Loucy (cell line): ENCODE data around the gene ZIC1.

Source experiments
- H2AFZ ChIP-seq: fragments of 200-600 bp; sonication (generic); 2 replicates; pipeline ENCODE4 v1.6.0; 2016; ENCODE audit warnings: antibody characterized with exemption, mild to moderate bottlenecking, low read length, moderate library complexity
- H3F3A ChIP-seq: fragments of 200-600 bp; 2 replicates; pipeline ENCODE4 v1.6.0; 2016; ENCODE audit warnings: antibody characterized with exemption, low read depth, mild to moderate bottlenecking
- H3K27me3 ChIP-seq: fragments of 200-600 bp; sonication (generic); 2 replicates; pipeline ENCODE4 v1.6.1; 2014; ENCODE audit warnings: low read length, mild to moderate bottlenecking; ENCODE audit not compliant: insufficient read depth, poor library complexity, severe bottlenecking
- H3K36me3 ChIP-seq: fragments of 200-600 bp; sonication (generic); 2 replicates; pipeline ENCODE4 v1.6.1; 2016; ENCODE audit warnings: low read length; ENCODE audit not compliant: insufficient read depth
- H3K4me1 ChIP-seq: fragments of 200-600 bp; sonication (generic); 2 replicates; pipeline ENCODE4 v1.5.1; 2014; ENCODE audit warnings: low read length, mild to moderate bottlenecking; ENCODE audit not compliant: insufficient read depth, poor library complexity, severe bottlenecking
- H3K4me2 ChIP-seq: fragments of 200-600 bp; sonication (generic); 2 replicates; pipeline ENCODE4 v1.6.0; 2014; ENCODE audit warnings: antibody characterized with exemption, low read length, low read depth, mild to moderate bottlenecking; ENCODE audit not compliant: poor library complexity, severe bottlenecking
- H3K4me3 ChIP-seq: fragments of 200-600 bp; sonication (generic); 2 replicates; pipeline ENCODE4 v1.5.1; 2014; ENCODE audit warnings: low read length, mild to moderate bottlenecking, mixed read lengths; ENCODE audit not compliant: poor library complexity, severe bottlenecking
- H3K79me2 ChIP-seq: fragments of 200-600 bp; sonication (generic); 2 replicates; pipeline ENCODE4 v1.6.1; 2014; ENCODE audit warnings: low read length; ENCODE audit not compliant: insufficient read depth
- H3K9ac ChIP-seq: fragments of 200-600 bp; sonication (generic); 2 replicates; pipeline ENCODE4 v1.6.0; 2014; ENCODE audit warnings: mild to moderate bottlenecking, low read depth, low read length, moderate library complexity; ENCODE audit not compliant: poor library complexity, severe bottlenecking
- H3K9me2 ChIP-seq: fragments of 200-600 bp; sonication (generic); replicated peaks from 2 replicates; pipeline ENCODE4 v1.6.1; 2016; ENCODE audit warnings: low read depth, low read length, mixed read lengths
- H3K9me3 ChIP-seq: fragments of 200-600 bp; sonication (generic); 2 replicates; pipeline ENCODE4 v1.6.1; 2014; ENCODE audit warnings: mild to moderate bottlenecking, antibody characterized with exemption, low read length, low read depth; ENCODE audit not compliant: insufficient read depth
- H4K20me1 ChIP-seq: fragments of 200-600 bp; sonication (generic); 2 replicates; pipeline ENCODE4 v1.6.0; 2014; ENCODE audit warnings: antibody characterized with exemption, low read length, mild to moderate bottlenecking; ENCODE audit not compliant: insufficient read depth, poor library complexity, severe bottlenecking
- EZH2phosphoT487 ChIP-seq: fragments of 200-600 bp; IDR thresholded peaks from 2 replicates; pipeline ENCODE4 v1.6.1; 2018; ENCODE audit warnings: antibody characterized with exemption, mild to moderate bottlenecking, moderate library complexity, borderline replicate concordance
- TF ChIP-seq, protein P1 (sequence below): fragments of 200-600 bp; sonication (generic); conservative IDR thresholded peaks from 2 replicates; pipeline ENCODE4 v1.5.1; 2014; ENCODE audit warnings: mild to moderate bottlenecking, antibody characterized with exemption, low read length

Gene ZIC1

DNA sequence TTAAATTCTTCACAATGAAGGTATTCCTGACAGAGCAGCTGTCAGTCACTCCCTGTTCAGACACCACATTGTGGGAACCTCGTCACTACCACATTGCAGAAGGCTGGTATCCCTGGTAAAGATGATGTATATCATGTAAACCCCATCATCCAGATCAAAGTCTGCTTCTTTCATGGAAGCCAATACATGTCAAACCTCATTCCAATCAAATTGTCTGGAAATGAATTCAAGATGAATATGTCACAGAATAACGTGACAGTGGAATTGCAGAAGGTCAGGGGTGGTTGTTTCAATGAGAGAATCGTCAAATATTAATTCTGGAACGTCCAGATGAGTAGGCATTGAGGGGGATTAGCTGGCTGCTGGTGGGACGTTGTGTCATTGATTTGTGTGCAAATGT, 7.0 kb upstream of the ZIC1 start:
- H3K4me3 ChIP-seq = no peak overlapping the region
- no peak overlapping the region for H2AFZ ChIP-seq
- H4K20me1 ChIP-seq = no peaks in the 10 kb centered on the region
- H3K9me2 ChIP-seq = no peaks in the 10 kb centered on the region
- peaks cover 5% of the 10 kb centered on the region for H3K27me3 ChIP-seq
- H3K4me1 ChIP-seq = peaks cover 7% of the 10 kb centered on the region
- H3K79me2 ChIP-seq = no peaks in the 10 kb centered on the region
- H3K9me3 ChIP-seq = no peaks in the 10 kb centered on the region
- no peaks in the 10 kb centered on the region for H3F3A ChIP-seq
- no peak overlapping the region for H3K9ac ChIP-seq
- TF ChIP-seq, protein P1, sequence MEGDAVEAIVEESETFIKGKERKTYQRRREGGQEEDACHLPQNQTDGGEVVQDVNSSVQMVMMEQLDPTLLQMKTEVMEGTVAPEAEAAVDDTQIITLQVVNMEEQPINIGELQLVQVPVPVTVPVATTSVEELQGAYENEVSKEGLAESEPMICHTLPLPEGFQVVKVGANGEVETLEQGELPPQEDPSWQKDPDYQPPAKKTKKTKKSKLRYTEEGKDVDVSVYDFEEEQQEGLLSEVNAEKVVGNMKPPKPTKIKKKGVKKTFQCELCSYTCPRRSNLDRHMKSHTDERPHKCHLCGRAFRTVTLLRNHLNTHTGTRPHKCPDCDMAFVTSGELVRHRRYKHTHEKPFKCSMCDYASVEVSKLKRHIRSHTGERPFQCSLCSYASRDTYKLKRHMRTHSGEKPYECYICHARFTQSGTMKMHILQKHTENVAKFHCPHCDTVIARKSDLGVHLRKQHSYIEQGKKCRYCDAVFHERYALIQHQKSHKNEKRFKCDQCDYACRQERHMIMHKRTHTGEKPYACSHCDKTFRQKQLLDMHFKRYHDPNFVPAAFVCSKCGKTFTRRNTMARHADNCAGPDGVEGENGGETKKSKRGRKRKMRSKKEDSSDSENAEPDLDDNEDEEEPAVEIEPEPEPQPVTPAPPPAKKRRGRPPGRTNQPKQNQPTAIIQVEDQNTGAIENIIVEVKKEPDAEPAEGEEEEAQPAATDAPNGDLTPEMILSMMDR = no peak
- no peak for TF ChIP-seq EZH2phosphoT487
- H3K4me2 ChIP-seq = no peak overlapping the region
- H3K36me3 ChIP-seq = no peaks in the 10 kb centered on the region

DNA sequence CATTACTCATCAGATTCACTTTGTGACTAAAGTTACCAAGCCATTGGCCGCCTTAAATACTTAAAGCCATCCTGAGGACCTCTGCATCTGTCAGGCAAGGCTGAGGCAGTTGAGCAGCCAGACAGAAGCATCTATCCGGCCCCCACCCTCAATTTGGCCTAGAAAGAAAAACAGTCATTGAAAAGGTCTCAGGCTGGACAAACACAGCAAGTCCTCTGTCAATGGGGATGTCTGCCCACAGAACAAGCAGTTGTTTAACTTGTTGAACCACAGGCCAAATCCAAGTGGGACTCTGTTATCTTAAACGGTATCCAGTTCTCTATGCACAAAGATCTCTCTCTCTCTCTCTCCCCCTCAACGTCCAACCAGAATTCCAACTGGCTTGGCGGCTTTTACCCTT, 5.7 kb upstream of the ZIC1 start:
- Histone ChIP-seq H3K9me3 (no peaks in the 10 kb centered on the region), H4K20me1 (no peaks in the 10 kb centered on the region), H3K36me3 (no peaks in the 10 kb centered on the region), H3K9me2 (no peaks in the 10 kb centered on the region), H3K27me3 (peaks cover 6% of the 10 kb centered on the region), H2AFZ (no peak overlapping the region), H3K4me2 (no peak overlapping the region), H3F3A (no peaks in the 10 kb centered on the region), H3K9ac (no peak overlapping the region), H3K79me2 (no peaks in the 10 kb centered on the region), H3K4me3 (no peak overlapping the region), H3K4me1 (peaks cover 7% of the 10 kb centered on the region)
- TF ChIP-seq EZH2phosphoT487 = no peak
- TF ChIP-seq, protein P1 = no peak

DNA sequence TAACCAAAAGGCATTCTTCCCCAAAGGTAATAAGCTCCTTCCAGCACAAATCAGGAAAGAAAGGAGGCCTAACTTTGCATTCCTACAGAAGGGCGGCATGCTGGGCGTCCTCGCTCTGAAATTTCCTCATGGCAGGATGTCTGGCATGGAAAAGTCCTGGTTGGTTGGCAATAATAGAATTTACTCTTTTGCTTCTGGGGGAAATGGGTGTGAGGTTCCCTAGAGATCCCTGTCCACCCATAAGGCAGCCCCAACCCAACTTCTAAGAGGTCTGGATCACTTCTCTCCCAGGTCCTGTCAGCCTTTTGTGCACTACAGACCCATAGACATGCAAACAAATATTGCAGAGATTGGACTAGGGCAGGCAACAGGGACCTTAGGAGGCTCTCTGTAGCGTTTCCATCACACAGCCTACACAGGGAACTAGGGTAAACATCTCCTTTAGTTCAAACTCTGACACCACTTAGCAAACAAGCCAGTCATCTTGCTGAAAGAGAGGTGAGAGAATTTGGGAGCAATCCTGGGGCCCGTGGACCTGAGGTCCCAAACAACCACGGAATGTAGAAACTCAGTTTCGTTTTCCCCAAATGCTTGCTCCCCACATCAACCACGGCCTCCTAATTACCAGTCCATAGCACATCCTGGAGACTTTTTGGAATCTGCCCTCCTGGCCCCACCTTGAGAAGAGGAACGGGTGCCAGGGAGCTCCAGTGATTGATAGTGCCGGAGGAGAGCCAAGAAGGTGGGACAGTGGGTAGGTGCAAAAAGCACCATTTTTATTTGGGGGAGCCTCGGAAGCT, 5.0 kb upstream of the ZIC1 start:
- no peaks in the 10 kb centered on the region for H3K36me3 ChIP-seq
- peaks cover 6% of the 10 kb centered on the region for H3K27me3 ChIP-seq
- H3K9ac ChIP-seq = no peak overlapping the region
- H3K79me2 ChIP-seq = no peaks in the 10 kb centered on the region
- no peaks in the 10 kb centered on the region for H3K9me2 ChIP-seq
- H2AFZ ChIP-seq = no peak overlapping the region
- H3K9me3 ChIP-seq = no peaks in the 10 kb centered on the region
- no peak overlapping the region for H3K4me2 ChIP-seq
- H3K4me3 ChIP-seq = no peak overlapping the region
- no peaks in the 10 kb centered on the region for H4K20me1 ChIP-seq
- H3K4me1 ChIP-seq = peaks cover 7% of the 10 kb centered on the region
- no peak for TF ChIP-seq EZH2phosphoT487
- TF ChIP-seq, protein P1 = no peak
- no peaks in the 10 kb centered on the region for H3F3A ChIP-seq
